HEK293 (cell line): ENCODE data around the gene MAU2.

Experiments used
- CTCF ChIA-PET: fragments of 350-600 bp; formaldehyde crosslinking; extraction: SDS; loops from one replicate; lab custom pipeline; 2021; ENCODE audit warnings: antibody characterized with exemption; lab: Yijun Ruan, JAX
- POLR2A ChIA-PET: fragments of 300-600 bp; formaldehyde crosslinking; extraction: SDS; loops from one replicate; lab custom pipeline; 2020; ENCODE audit warnings: antibody characterized with exemption, inconsistent platforms; lab: Yijun Ruan, JAX
- H3K27ac ChIP-seq: fragments of 200-500 bp; sonication (Bioruptor generic); 2 replicates; pipeline ENCODE4 v1.5.1; 2014; ENCODE audit warnings: low read depth, low read length, control low read depth, inconsistent platforms; ENCODE audit errors: extremely low read depth
- H3K36me3 ChIP-seq, 2 experiments: fragments of 200-500 bp in 1 of 2; sonication (Bioruptor generic) in 1 of 2; 1 replicate in 1 of 2; 2 replicates in 1 of 2; pipeline ENCODE4 v1.5.1; 2014 to 2017; ENCODE audit warnings: inconsistent platforms in 2 of 2, low read length in 2 of 2; ENCODE audit not compliant: control insufficient read depth in 2 of 2, insufficient read depth in 1 of 2
- H3K4me1 ChIP-seq: fragments of 200-500 bp; sonication (Bioruptor generic); 2 replicates; pipeline ENCODE4 v1.5.1; 2014; ENCODE audit warnings: mild to moderate bottlenecking, low read length, inconsistent platforms; ENCODE audit not compliant: control insufficient read depth, insufficient read depth
- H3K4me3 ChIP-seq: 2 replicates; pipeline ENCODE4 v1.5.1; 2011; ENCODE audit warnings: low read depth, mild to moderate bottlenecking, control low read depth, low read length, moderate library complexity
- H3K9me3 ChIP-seq: fragments of 200-500 bp; sonication (Bioruptor generic); 2 replicates; pipeline ENCODE4 v1.5.1; 2014; ENCODE audit warnings: low read depth, low read length, inconsistent platforms; ENCODE audit not compliant: control insufficient read depth, insufficient read depth
- ATF2 ChIP-seq: fragments of 450-650 bp; formaldehyde crosslinking; IDR thresholded peaks from 2 replicates; pipeline ENCODE4 v1.5.1; 2016; ENCODE audit warnings: missing biosample characterization, missing genetic modification characterization, low read depth
- BCL11A ChIP-seq: fragments of 450-650 bp; formaldehyde crosslinking; IDR thresholded peaks from 2 replicates; pipeline ENCODE4 v1.5.1; 2016; ENCODE audit warnings: low read depth, missing biosample characterization, missing genetic modification characterization
- FEZF1 ChIP-seq: fragments of 450-650 bp; formaldehyde crosslinking; IDR thresholded peaks from 2 replicates; pipeline ENCODE4 v1.5.1; 2016; ENCODE audit warnings: missing biosample characterization, missing genetic modification characterization
- GLIS1 ChIP-seq: fragments of 450-650 bp; formaldehyde crosslinking; IDR thresholded peaks from 2 replicates; pipeline ENCODE4 v1.5.1; 2016; ENCODE audit warnings: missing biosample characterization, missing genetic modification characterization
- HOXC10 ChIP-seq: sonication (generic); formaldehyde crosslinking; IDR thresholded peaks from 2 replicates; pipeline ENCODE4 v1.8.1; 2023; ENCODE audit warnings: mild to moderate bottlenecking, missing genetic modification reagents
- IKZF3 ChIP-seq: fragments of 450-650 bp; IDR thresholded peaks from 2 replicates; pipeline ENCODE4 v1.5.0; 2018; ENCODE audit warnings: missing biosample characterization, mild to moderate bottlenecking, missing genetic modification characterization, moderate library complexity
- OSR2 ChIP-seq: fragments of 450-650 bp; formaldehyde crosslinking; IDR thresholded peaks from 2 replicates; pipeline ENCODE4 v1.5.1; 2016; ENCODE audit warnings: missing biosample characterization, missing genetic modification characterization
- PRDM4 ChIP-seq: fragments of 450-650 bp; formaldehyde crosslinking; IDR thresholded peaks from 2 replicates; pipeline ENCODE4 v1.5.1; 2017; ENCODE audit warnings: missing biosample characterization, missing genetic modification characterization
- PRDM6 ChIP-seq: fragments of 450-650 bp; formaldehyde crosslinking; IDR thresholded peaks from 2 replicates; pipeline ENCODE4 v1.5.1; 2017; ENCODE audit warnings: missing biosample characterization, missing genetic modification characterization
- SCRT2 ChIP-seq: fragments of 450-650 bp; formaldehyde crosslinking; IDR thresholded peaks from 2 replicates; pipeline ENCODE4 v1.5.1; 2016; ENCODE audit warnings: missing biosample characterization, missing genetic modification characterization
- SETDB1 ChIP-seq: IDR thresholded peaks from one replicate; pipeline ENCODE4 v1.6.1; 2017; ENCODE audit warnings: mild to moderate bottlenecking, low read length, moderate library complexity, mixed read lengths; ENCODE audit not compliant: insufficient read length
- WT1 ChIP-seq: fragments of 450-650 bp; formaldehyde crosslinking; IDR thresholded peaks from 2 replicates; pipeline ENCODE4 v1.5.1; 2016; ENCODE audit warnings: missing biosample characterization, missing genetic modification characterization
- ZBTB11 ChIP-seq: fragments of 450-650 bp; formaldehyde crosslinking; conservative IDR thresholded peaks from 2 replicates; pipeline ENCODE4 v1.5.1; 2016; ENCODE audit warnings: low read depth, missing biosample characterization, missing genetic modification characterization
- ZBTB26 ChIP-seq: fragments of 450-650 bp; formaldehyde crosslinking; optimal IDR thresholded peaks from 2 replicates; pipeline ENCODE3; 2016; ENCODE audit warnings: missing biosample characterization, mild to moderate bottlenecking, missing genetic modification characterization
- ZBTB6 ChIP-seq: fragments of 450-650 bp; formaldehyde crosslinking; IDR thresholded peaks from 2 replicates; pipeline ENCODE4 v1.5.1; 2017; ENCODE audit warnings: missing biosample characterization, missing genetic modification characterization
- ZNF324 ChIP-seq: fragments of 450-650 bp; formaldehyde crosslinking; IDR thresholded peaks from 2 replicates; pipeline ENCODE4 v1.5.1; 2016; ENCODE audit warnings: missing biosample characterization, missing genetic modification characterization
- ZNF600 ChIP-seq: fragments of 450-650 bp; formaldehyde crosslinking; IDR thresholded peaks from 2 replicates; pipeline ENCODE4 v1.5.1; 2016; ENCODE audit warnings: missing biosample characterization, missing genetic modification characterization
- ZNF645 ChIP-seq: fragments of 450-650 bp; formaldehyde crosslinking; IDR thresholded peaks from 2 replicates; pipeline ENCODE4; 2016; ENCODE audit warnings: missing biosample characterization, missing genetic modification characterization
- ZNF664 ChIP-seq: fragments of 450-650 bp; formaldehyde crosslinking; IDR thresholded peaks from 2 replicates; pipeline ENCODE4 v1.5.1; 2016; ENCODE audit warnings: missing biosample characterization, missing genetic modification characterization
- ZNF692 ChIP-seq: fragments of 450-650 bp; formaldehyde crosslinking; IDR thresholded peaks from 2 replicates; pipeline ENCODE4 v1.5.1; 2016; ENCODE audit warnings: missing biosample characterization, missing genetic modification characterization
- ZNF843 ChIP-seq: fragments of 450-650 bp; formaldehyde crosslinking; IDR thresholded peaks from 2 replicates; pipeline ENCODE4 v1.5.1; 2016; ENCODE audit warnings: missing biosample characterization, missing genetic modification characterization
- ZSCAN16 ChIP-seq: fragments of 450-650 bp; formaldehyde crosslinking; IDR thresholded peaks from 2 replicates; pipeline ENCODE4 v1.5.1; 2016; ENCODE audit warnings: missing biosample characterization, missing genetic modification characterization

The MAU2 gene

GRCh38 chr19:19381007-19381926 is 60.6 kb downstream of the MAU2 start:
- Histone ChIP-seq H3K36me3 (no peaks in the 10 kb centered on the region), H3K4me3 (no peak overlapping the region), H3K9me3 (no peaks in the 10 kb centered on the region), H3K27ac (no peak overlapping the region), H3K4me1 (peaks cover 9% of the 10 kb centered on the region)
- ChIA-PET POLR2A (interaction anchor here (1.8 kb wide), 1 partner anchor 24 kb away, joined by 4 read pairs; the partner anchor contains the start of gene GATAD2A), CTCF (interaction anchor here (0.7 to 1.4 kb wide), 3 partner anchors 19 to 190 kb away, joined by 3 to 5 read pairs (median 4); no protein-coding TSS in a partner anchor)
- no peak for TF ChIP-seq SETDB1
- TF ChIP-seq HOXC10 (CRISPR knock-in tag), result no peak
- TF ChIP-seq GLIS1, result peak; percentile 65; the same call in 1 of the 2 replicates
- no peak for TF ChIP-seq BCL11A (tag by site-specific recombination)
- peak; percentile 95 for TF ChIP-seq PRDM4 (tag by site-specific recombination)
- peak; percentile 46; the same call in 1 of the 2 replicates for TF ChIP-seq ZNF843
- TF ChIP-seq ZSCAN16 (tag by site-specific recombination), result peak; percentile 97
- no peak for TF ChIP-seq IKZF3 (tag by site-specific recombination)
- no peak for TF ChIP-seq ZBTB11 (tag by site-specific recombination)
- TF ChIP-seq FEZF1 (tag by site-specific recombination), result peak; percentile 41; the same call in 1 of the 2 replicates
- no peak for TF ChIP-seq SCRT2 (tag by site-specific recombination)
- no peak for TF ChIP-seq ATF2 (tag by site-specific recombination)
- no peak for TF ChIP-seq ZBTB6 (tag by site-specific recombination)
- peak; percentile 92 for TF ChIP-seq PRDM6
- TF ChIP-seq WT1, result peak; percentile 75
- TF ChIP-seq OSR2, result peak; percentile 80; the same call in 1 of the 2 replicates
- no peak for TF ChIP-seq ZNF324
- TF ChIP-seq ZNF600 (tag by site-specific recombination), result no peak
- TF ChIP-seq ZBTB26 (tag by site-specific recombination), result no peak
- no peak for TF ChIP-seq ZNF645
- TF ChIP-seq ZNF692, result no peak
- peak; percentile 98 for TF ChIP-seq ZNF664
